Activated T-cell treated with anti-CD3 and anti-CD28 coated beads for 1 hour (primary cell): ENCODE data around the gene FOXR2.

ENCODE experiments used
- DNase-seq: peaks from one replicate; pipeline ENCODE4 v3.0.0-alpha.2; 2020; ENCODE audit warnings: low read depth

FOXR2 gene, protein sequence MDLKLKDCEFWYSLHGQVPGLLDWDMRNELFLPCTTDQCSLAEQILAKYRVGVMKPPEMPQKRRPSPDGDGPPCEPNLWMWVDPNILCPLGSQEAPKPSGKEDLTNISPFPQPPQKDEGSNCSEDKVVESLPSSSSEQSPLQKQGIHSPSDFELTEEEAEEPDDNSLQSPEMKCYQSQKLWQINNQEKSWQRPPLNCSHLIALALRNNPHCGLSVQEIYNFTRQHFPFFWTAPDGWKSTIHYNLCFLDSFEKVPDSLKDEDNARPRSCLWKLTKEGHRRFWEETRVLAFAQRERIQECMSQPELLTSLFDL

DNA sequence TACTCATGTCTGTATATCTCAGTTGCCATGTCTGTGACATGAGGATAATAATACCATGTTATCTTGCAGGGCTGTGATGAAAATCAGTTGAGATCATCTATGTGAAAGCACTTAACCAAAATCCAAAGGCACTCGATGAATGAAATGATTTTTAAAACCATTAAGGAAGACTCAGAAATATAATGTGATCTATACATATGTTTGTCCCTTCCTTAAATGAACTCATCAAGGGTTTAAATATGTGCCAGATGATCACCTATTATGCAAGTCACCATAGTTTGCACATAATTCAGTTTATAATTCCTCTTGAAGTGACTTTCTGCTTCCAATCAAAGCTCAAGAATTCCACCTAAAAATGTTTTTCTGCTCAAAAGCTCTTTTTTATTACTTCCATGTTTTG, at the start of gene FOXR2:
FOXR2 (plus strand) TSS at position 301 of the 400 bp plus-strand sequence. CDS start 312 bp downstream, outside the sequence.
- no peak for DNase-seq

- no peak for DNase-seq
Measured at GRCh38 chrX:55579115-55579514, 44.1 kb upstream of the FOXR2 start.

DNA sequence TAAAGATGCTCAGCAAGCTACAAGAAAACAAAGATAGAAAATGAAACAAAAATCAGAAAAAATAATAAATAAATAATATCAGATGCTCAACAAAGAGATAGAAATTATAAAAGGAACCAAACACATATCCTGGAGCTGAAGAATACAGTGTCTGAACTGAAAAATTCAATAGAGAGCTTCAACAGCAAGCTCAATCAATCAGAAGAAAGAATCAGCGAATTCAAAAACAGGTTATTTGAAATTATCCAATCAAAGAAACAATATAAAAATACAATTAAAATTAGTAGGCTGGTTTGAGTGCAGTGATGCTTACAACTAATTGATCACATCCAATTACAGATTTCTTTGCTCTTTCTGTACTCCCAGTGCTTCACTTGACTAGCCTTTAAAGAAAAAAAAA, 40.8 kb upstream of the FOXR2 start:
- no peak for DNase-seq

DNA sequence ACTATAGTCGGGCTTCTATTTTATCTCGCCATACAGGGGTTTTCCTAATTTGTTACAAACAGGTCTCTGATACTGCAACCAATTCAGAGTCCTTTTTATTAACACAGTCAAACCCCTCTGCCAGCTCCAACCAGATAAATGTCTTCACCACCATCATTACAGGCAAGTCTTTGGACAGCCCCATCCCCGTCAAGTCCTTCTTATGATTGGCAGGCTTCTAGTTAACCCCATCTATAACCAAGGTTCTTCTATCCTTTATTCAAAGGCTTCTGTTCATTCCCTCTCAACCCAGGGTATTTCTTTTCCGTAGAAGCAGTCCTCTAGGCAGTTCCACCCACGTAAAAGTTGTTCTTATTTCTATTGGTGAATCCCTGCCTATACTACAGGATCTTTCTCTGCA, 29.9 kb upstream of the FOXR2 start:
- DNase-seq = no peak

DNA sequence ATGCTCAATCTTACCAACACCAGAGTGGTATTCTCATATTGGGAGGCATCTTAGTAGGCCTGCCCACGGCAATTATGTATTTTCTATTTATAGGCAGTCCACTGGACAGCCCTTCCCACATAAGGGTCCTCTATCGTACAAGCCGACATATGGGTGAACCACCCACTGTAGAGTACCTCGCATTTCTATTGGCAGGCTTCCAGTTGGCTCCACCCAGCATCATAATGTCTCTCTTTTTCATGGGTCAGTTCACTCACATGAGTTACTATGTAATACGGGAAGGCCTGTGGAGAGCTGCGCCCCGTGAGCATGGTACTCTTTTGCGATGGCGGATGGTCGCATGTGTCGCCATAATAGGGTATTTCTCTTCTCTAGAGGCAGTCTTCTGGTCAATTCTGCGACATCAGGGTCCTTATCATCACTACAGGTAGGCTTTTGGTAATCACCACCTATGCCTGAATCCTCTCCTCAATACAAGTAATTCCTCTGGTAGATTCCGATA, 29.4 kb upstream of the FOXR2 start:
- no peak for DNase-seq

- no peak for DNase-seq
Measured at GRCh38 chrX:55598333-55598732, 24.9 kb upstream of the FOXR2 start.

DNA sequence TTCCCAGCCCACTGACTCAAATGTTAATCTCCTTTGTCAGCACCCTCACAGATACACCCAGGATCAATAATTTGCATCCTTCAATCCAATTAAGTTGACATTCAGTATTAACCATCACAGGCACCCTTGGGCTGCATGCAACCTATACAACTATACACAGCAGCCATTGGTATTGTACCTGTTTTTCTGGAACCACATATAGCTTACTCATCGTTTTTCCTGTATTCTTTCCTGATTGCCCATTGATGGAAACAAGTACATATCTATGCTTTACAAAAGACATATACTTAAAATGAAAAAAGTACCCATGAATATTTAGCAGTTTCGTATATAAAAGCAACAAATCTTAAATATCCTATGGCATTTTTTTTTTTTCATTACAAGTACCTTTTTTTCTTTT, 3.7 kb upstream of the FOXR2 start:
- DNase-seq = no peak

GRCh38 chrX:55624403-55624802, 1.2 kb downstream of the FOXR2 start:
- DNase-seq = no peak

DNA sequence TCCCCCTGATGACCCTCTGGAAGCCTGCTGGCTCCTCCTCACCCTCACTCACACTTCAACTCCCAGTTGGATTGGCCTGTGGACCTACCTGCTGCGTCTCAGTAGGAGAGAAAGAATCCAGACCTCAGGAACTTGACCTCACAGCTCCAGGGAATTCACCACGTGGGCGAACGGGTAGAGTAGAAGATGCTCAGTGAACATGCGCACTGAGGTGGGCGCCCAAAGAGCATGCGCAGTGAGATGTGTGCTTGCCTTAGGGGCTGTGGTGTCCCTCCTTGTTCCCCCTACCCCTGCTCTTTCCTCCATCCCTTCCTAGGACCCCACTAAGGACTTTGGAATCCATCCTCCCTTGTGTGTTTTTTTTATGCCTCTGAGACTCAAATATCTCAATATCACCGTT, 12.9 kb downstream of the FOXR2 start:
- DNase-seq = no peak

DNA sequence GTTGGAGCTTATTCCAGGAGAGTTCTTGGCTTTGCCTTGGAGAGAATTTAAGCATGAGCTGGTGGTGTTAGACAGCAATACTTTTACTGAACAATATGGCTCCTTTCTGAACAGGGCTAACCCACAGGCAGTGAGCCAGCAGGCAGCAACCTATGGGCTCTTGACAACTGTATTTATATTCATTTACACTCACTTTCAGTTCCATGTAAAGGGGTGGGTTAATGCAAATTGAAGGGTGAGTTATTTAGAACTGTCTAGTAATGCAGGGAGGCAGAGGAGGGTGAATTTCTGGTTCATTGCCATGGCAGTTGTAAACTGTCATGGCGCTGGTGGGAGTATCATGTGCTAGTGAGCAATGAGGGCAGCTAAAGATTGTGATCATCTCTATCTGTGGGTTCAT, 15.7 kb downstream of the FOXR2 start:
- no peak for DNase-seq

DNA sequence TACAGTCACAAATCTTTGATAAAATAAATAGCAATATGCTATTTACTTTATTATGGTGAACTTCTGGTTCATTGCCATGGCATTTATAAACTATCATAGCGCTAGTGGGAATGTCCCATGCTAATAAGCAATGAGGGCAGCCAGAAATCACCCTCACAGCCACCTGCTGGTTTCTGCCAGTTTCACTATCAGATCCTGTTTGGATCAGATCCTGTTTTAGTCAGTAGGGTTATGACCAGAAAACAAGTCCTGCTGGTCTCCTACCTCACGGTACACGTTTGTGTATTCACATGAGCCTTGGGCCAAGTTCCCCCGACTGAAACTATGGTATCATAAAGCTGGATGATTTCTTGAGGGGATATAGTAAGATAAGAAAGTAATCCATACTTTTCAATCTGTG, 17.7 kb downstream of the FOXR2 start:
- no peak for DNase-seq

- DNase-seq = no peak
Measured at GRCh38 chrX:55648434-55648833, 25.2 kb downstream of the FOXR2 start.

DNA sequence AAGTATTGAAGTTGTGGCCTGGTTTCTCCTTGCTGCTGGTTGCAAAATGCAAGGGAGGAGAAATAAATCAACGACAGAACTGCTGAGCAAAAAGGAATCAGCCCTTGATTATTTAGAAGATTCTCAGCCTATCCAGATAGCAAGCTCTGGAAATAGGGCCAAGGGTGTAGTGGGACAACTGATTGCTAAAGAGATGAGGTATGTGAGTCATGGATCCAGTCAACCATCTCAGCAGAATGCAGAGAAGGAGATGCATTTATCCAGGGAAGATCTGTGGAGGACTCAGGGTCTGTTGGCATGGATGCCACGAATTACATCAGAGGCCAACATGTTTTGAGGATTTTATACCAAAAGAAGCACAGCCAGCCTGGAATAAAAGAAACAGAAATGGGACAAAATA, 36.7 kb downstream of the FOXR2 start:
- no peak for DNase-seq

GRCh38 chrX:55663584-55663983, 40.4 kb downstream of the FOXR2 start:
- no peak for DNase-seq

GRCh38 chrX:55668084-55668483, 44.9 kb downstream of the FOXR2 start:
- no peak for DNase-seq
